NB4 (cell line): ENCODE measurements around the gene EXOC3L2.

Experiments used
- TF ChIP-seq, protein P1 (sequence below): IDR thresholded peaks from 2 replicates; pipeline ENCODE4 v1.6.1; 2011; ENCODE audit warnings: low read depth, low read length
- TF ChIP-seq, protein P2 (sequence below): IDR thresholded peaks from one replicate; pipeline ENCODE4 v1.5.1; 2012; ENCODE audit warnings: low read depth, low read length

GRCh38 chr19:45245826-45246225, 619 bp upstream of the EXOC3L2 start:
- TF ChIP-seq, protein P1, sequence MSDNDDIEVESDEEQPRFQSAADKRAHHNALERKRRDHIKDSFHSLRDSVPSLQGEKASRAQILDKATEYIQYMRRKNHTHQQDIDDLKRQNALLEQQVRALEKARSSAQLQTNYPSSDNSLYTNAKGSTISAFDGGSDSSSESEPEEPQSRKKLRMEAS, result no peak
- TF ChIP-seq, protein P2, sequence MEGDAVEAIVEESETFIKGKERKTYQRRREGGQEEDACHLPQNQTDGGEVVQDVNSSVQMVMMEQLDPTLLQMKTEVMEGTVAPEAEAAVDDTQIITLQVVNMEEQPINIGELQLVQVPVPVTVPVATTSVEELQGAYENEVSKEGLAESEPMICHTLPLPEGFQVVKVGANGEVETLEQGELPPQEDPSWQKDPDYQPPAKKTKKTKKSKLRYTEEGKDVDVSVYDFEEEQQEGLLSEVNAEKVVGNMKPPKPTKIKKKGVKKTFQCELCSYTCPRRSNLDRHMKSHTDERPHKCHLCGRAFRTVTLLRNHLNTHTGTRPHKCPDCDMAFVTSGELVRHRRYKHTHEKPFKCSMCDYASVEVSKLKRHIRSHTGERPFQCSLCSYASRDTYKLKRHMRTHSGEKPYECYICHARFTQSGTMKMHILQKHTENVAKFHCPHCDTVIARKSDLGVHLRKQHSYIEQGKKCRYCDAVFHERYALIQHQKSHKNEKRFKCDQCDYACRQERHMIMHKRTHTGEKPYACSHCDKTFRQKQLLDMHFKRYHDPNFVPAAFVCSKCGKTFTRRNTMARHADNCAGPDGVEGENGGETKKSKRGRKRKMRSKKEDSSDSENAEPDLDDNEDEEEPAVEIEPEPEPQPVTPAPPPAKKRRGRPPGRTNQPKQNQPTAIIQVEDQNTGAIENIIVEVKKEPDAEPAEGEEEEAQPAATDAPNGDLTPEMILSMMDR, result no peak
